C4-2B (cell line): ENCODE data around the gene GRPEL2.

Experiments used
- ZFX ChIP-seq: fragments of 450-650 bp; IDR thresholded peaks from 2 replicates; pipeline ENCODE4 v1.6.1; 2017
- TF ChIP-seq, protein P1 (sequence below): fragments of 450-650 bp; conservative IDR thresholded peaks from 2 replicates; pipeline ENCODE4 v1.5.1; 2017; ENCODE audit warnings: mild to moderate bottlenecking

GRCh38 chr5:149345147-149345891, at the start of gene GRPEL2:
- TF ChIP-seq, protein P1, sequence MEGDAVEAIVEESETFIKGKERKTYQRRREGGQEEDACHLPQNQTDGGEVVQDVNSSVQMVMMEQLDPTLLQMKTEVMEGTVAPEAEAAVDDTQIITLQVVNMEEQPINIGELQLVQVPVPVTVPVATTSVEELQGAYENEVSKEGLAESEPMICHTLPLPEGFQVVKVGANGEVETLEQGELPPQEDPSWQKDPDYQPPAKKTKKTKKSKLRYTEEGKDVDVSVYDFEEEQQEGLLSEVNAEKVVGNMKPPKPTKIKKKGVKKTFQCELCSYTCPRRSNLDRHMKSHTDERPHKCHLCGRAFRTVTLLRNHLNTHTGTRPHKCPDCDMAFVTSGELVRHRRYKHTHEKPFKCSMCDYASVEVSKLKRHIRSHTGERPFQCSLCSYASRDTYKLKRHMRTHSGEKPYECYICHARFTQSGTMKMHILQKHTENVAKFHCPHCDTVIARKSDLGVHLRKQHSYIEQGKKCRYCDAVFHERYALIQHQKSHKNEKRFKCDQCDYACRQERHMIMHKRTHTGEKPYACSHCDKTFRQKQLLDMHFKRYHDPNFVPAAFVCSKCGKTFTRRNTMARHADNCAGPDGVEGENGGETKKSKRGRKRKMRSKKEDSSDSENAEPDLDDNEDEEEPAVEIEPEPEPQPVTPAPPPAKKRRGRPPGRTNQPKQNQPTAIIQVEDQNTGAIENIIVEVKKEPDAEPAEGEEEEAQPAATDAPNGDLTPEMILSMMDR: no peak
- peak; percentile 88 for TF ChIP-seq ZFX
